GM19099 (cell line): ENCODE measurements around the gene ATAD3B.

ENCODE experiments used
- POLR2A ChIP-seq: IDR thresholded peaks from 3 replicates; pipeline ENCODE4 v1.6.1; 2011; ENCODE audit warnings: low read depth; ENCODE audit not compliant: insufficient read length; ENCODE audit errors: extremely low read depth

Gene ATAD3B

DNA sequence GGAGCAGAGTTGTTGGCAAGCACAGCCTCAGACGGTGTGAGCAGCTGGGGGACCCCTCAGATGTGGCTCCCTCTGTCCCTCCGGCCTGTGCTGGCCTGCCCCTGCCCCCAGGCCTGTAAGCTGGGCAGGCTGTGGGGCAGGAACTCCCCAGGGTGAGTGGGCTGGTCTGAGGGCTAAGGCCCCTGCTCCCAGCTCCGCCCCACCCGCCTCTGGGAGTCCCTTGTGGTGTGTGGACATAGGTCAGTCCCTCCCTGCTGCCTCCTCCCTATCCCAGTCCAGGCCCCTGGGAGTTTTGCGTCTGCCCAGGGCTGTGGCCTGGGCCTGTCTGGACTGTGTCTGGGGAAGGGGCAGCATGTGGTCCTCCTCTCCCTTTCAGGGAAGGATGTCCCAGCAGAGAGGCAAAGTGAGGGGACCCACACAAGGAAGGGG, 39.7 kb upstream of the ATAD3B start:
- TF ChIP-seq POLR2A, result no peak

- no peak for TF ChIP-seq POLR2A
These were observed 39.2 kb upstream of the ATAD3B start for GRCh38 chr1:1432274-1432950.

DNA sequence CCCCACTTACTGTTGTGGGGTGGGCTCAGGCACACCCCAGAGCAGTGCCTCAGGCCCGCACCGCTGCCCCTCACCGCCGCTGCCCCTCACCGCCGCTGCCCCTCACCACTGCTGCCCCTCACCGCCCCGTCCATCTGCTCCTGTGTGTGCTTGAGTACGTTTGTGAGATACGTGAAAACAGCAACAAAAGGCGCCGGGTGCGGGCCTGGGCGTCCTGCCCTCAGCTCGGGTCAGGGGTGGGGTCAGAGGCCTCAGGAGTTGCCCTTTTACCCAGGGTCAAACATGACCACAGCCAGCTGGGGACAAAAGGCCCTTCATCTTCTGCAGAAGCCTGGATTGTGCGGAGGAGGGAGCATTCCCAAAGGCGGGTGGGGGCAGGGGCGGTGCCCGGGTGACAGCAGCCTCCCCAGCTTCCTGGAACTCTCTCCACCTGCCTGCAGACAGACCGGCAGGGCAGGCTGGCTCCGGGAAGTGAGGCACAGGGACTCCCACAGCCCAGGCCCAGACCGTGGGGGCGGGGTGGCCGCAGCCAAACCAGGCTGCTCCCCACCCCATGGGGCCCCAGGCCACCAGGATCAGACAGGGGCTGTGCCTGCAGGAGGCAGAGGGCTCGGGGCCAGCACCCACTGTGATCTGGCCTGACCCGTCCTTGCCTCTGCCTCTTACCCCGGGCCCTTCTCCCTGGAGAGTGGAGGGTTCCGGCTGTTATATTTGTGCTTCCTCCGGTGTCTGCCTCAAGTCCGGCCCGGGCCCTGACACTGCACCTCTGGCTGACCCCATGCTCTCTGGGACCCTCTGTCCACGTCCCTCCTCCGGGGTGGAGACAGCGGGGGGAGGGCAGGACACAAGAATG, 38.4 kb upstream of the ATAD3B start:
- no peak for TF ChIP-seq POLR2A

DNA sequence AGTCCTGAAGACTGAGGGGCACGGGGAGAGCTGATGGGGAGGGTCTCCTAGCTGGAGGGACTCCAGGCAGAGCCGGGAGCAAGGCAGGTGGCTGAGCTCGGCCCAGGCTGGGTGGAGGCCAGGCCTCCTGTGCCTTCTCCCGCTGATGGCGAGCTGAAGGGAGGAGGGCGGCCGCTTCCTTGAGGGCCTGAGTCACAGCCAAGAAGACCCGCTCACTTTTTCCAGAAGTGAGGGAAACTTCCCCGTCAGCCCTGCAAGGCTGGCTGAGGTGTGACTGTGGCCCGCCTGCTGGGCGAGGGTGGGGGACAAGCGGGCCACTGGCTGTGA, 37.8 kb upstream of the ATAD3B start:
- TF ChIP-seq POLR2A, result no peak

GRCh38 chr1:1434131-1434823, 37.3 kb upstream of the ATAD3B start:
- no peak for TF ChIP-seq POLR2A

- TF ChIP-seq POLR2A, result no peak
These were observed 36.8 kb upstream of the ATAD3B start for GRCh38 chr1:1434824-1435105.

DNA sequence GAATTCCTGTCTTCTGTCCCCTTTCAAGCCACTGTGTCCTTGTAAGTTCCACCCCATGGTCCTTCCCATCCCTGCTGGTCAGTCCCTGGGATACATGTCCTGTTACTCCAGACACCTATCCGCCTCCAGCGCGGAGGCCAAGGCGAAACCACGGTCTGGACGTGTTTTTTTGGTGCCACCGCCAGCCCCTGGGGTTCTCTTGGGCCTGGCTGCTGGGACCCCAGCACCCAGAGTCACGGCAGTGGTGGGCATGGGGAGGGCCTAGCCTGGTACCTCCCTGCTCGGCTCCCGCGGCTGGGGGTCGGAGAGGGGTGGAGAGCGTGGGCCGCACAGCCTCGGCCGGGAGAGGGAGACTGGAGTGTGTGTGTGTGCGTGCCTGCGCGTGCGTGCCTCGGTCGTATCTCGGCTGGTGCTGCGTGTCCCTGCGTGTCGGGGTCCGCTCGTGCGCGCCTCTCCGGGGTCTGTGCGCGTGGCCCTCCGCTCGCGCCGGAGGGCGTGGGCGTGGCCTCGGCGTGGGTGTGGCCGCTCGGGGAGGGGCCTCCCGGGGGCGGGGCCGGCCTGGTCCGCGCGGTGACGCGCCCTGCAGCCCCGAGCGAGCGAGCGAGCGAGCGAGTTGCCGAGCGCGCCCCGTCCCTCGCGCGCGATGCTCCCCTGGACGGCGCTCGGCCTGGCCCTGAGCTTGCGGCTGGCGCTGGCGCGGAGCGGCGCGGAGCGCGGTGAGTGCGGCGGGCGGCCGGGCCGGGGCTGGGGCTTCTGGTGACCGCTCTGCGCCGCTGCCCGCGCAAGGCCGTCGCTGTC, 36.3 kb upstream of the ATAD3B start, which contains the start of gene VWA1:
Gene VWA1 (plus strand): TSS at position 585 of the 798 bp plus-strand sequence. CDS start 59 bp downstream, at position 644.
- no peak for TF ChIP-seq POLR2A

DNA sequence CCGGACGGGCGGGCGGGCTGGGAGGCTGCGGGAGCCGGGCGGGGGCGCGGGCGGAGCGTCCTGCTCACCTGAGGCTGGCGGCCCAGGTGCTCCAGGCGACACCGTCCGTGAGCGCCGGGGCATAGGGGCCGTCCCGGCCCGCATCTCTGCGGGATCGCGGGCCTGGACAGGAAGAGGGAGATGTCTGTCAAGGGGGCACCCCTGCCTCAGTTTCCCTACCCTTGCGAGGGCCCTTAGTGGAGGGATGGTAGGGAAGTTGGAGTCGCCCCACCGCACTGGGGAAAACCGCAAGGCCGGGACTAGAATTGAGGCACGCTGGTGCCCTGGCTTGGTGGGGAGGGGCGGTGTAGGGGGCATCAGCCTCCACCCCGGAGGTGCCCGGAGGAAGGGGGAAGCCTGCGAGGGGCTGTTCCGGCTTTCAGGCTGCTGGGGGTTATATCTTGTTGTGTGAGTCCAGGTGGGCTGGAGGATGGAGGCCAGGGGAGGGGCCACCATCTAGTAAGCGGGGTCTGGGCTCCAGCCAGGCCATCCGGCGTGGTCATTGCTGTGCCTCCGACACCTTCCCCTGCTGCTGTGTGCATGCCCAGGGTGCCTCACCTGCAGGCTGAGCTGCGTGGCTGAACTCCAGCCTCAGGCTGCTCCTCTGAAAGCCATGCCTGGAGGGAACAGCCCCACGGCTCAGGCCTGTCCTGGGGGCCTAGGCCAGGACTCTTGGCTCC, 35.5 kb upstream of the ATAD3B start:
- TF ChIP-seq POLR2A, result no peak

- no peak for TF ChIP-seq POLR2A
These were observed 34.9 kb upstream of the ATAD3B start for GRCh38 chr1:1436630-1437032.

DNA sequence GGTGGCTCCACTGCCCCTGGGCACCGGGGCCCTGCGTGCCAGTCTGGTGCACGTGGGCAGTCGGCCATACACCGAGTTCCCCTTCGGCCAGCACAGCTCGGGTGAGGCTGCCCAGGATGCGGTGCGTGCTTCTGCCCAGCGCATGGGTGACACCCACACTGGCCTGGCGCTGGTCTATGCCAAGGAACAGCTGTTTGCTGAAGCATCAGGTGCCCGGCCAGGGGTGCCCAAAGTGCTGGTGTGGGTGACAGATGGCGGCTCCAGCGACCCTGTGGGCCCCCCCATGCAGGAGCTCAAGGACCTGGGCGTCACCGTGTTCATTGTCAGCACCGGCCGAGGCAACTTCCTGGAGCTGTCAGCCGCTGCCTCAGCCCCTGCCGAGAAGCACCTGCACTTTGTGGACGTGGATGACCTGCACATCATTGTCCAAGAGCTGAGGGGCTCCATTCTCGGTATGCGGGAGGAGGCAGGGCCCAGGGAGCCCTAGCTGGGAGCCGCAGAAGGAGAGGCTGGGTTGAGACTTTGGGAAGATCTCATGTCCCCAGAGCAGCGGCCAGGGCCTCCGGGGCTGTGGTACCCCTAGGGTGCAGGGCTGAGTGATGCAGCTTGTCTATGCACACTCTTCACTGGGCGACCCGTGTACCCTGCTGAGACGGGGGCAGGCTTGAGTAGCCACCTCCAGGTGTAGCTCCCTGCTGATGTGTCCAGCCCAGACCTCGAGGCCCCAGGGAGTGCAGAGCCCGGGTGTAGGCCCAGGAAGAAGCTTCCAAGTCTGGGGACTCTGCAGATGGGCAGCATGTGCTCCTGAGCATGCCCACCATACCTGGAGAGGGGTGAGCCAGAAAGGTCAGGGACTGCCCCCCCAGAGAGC, 34.3 kb upstream of the ATAD3B start:
- no peak for TF ChIP-seq POLR2A

DNA sequence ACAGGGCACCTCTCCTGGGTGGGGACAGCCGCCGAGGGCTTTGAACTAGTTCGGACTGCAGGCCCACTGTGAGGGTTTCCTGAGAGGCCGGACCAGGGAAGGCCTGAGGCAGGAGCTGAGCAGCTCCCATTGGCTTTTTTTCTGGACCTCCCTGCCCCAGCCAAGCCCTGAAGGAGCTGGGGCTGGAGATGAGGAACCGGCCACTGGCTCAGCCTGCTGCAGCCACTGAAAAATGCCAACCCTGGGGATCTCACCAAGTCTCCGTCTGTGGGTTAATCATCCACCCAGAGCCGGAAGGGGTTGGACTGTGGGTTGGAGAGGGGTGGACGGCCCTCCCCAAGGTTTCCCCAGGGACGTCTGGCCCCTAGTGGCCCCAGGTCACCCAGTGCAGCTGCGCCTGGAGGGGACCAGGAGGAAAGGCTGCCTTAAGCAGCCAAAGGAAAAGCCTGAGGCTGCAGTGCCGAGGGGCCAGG, 33.6 kb upstream of the ATAD3B start:
- TF ChIP-seq POLR2A, result peak; percentile 67

GRCh38 chr1:1438531-1439381, 32.8 kb upstream of the ATAD3B start:
- no peak for TF ChIP-seq POLR2A

GRCh38 chr1:1439546-1440261, 31.9 kb upstream of the ATAD3B start:
- no peak for TF ChIP-seq POLR2A
